ENCODE results near the gene PHKG1.
"Not testable (repeated sequence)": the region's sequence is repeated elsewhere in the genome, so short reads cannot be mapped to it uniquely, and the experiment has no call there.

PHKG1 gene

GRCh38 chr7:56046721-56047445 lies 45.9 kb downstream of the PHKG1 start:
- H3K27ac ChIP-seq: no peak overlapping the region
- TF ChIP-seq CTCF (IDR thresholded peaks at IDR 0.05): no peak
- no peak for TF ChIP-seq ZFX (IDR thresholded peaks at IDR 0.05; ENCODE audit: borderline replicate concordance)

GRCh38 chr7:56045758-56046157 lies 47.0 kb downstream of the PHKG1 start:
- not testable (repeated sequence) for H3K27ac ChIP-seq

GRCh38 chr7:56040730-56041129 lies 52.0 kb downstream of the PHKG1 start:
- H3K27ac ChIP-seq: no peak overlapping the region
- no peak for TF ChIP-seq CTCF (IDR thresholded peaks at IDR 0.05)
- TF ChIP-seq ZFX (IDR thresholded peaks at IDR 0.05; ENCODE audit: borderline replicate concordance): no peak

- peak overlapping the region; percentile 81 for H3K27ac ChIP-seq
- TF ChIP-seq CTCF (IDR thresholded peaks at IDR 0.05) (peak; percentile 27; the same call in 1 of the 2 replicates), ZFX (IDR thresholded peaks at IDR 0.05; ENCODE audit: borderline replicate concordance) (no peak)
These were observed 58.9 kb downstream of the PHKG1 start for GRCh38 chr7:56033671-56034432.

- H3K27ac ChIP-seq: 0 out of 2 replicates have a peak overlapping the region, but pooled peaks have one; percentile 32
These were observed 60.2 kb downstream of the PHKG1 start for GRCh38 chr7:56032578-56032977.

GRCh38 chr7:56031556-56031955 lies 61.2 kb downstream of the PHKG1 start:
- H3K27ac ChIP-seq: peak overlapping the region; percentile 32; the same call in 1 of the 2 replicates

- H3K27ac ChIP-seq: no peak overlapping the region
- TF ChIP-seq CTCF (IDR thresholded peaks at IDR 0.05) (no peak), ZFX (IDR thresholded peaks at IDR 0.05; ENCODE audit: borderline replicate concordance) (no peak)
These were observed 62.4 kb downstream of the PHKG1 start for GRCh38 chr7:56030340-56030739.
